GM19328 (cell line): ENCODE results near the gene ARFRP1.

Experiments
- ATAC-seq: cut with Tn5 transposase; IDR thresholded peaks from one replicate; pipeline ENCODE4 v1.9.1; 2021; ENCODE audit warnings: mild to moderate bottlenecking, moderate library complexity; ENCODE audit not compliant: unreplicated experiment

Gene ARFRP1, protein sequence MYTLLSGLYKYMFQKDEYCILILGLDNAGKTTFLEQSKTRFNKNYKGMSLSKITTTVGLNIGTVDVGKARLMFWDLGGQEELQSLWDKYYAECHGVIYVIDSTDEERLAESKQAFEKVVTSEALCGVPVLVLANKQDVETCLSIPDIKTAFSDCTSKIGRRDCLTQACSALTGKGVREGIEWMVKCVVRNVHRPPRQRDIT

GRCh38 chr20:63707558-63708300, at the start of gene ARFRP1, which contains the start of gene ZGPAT:
Gene ARFRP1 (minus strand): TSS chr20:63707976. CDS start chr20:63707091, 885 bp downstream.
Gene ZGPAT (plus strand): TSS chr20:63708039. CDS start chr20:63708581, 542 bp downstream.
- peak; percentile 68 for ATAC-seq

GRCh38 chr20:63756648-63756991, 48.8 kb upstream of the ARFRP1 start:
- no peak for ATAC-seq

DNA sequence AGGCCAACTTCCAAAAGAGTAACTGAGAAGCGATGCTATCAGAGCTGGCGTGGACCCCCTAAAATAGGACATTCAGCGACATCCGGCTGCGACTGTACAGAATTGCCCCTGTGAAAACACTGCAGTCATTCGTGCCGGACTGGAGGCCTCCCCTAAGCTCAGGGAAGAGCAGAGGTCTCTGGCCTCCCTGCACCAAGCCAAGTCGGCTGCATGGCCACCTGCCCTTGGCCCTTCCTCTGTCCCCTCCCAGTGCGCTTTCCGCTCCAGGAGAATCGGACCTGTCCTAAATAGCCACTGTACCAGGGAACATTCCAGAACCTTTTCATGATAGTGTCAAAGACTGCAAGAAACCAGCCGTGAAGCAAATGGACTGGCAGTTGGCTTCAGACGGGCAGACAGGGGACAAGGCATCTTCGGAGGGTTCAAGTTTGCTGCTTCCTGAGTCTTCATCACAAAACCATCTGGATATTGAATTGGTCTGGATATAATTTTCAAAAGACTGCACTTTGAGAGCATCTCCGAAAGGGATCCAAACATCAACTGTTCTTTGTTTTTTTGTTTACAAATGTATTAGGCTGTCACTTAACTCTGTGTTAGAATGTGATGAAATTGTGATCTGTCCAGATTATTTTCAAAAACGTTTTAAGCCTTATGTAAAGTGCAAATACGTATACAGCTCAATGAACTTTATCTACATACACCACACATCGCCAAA, 48.3 kb upstream of the ARFRP1 start:
- no peak for ATAC-seq

- ATAC-seq = no peak
Measured at GRCh38 chr20:63754008-63754407, 46.2 kb upstream of the ARFRP1 start.

DNA sequence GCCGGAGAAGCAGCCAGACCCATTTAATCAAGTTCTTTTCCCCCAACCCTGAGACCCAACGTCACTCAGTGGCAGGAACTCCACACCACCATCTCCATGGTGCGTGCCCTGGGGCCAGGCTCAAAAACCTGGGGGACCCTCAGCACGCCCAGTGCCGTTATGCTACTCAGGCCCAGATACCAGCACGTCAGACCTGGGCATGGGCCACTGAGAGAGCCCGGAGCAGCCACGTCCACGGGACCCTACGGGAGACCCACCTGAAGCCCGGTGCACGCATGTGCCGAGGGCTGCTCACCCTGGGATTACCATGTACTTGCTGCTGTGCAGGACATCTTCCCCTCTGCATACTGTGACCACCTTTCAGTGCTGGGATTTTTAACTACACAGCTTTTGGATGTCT, 45.6 kb upstream of the ARFRP1 start:
- ATAC-seq = no peak

- no peak for ATAC-seq
Measured at GRCh38 chr20:63752411-63753101, 44.8 kb upstream of the ARFRP1 start.

GRCh38 chr20:63751471-63752271, 43.9 kb upstream of the ARFRP1 start:
- no peak for ATAC-seq

- no peak for ATAC-seq
Measured at GRCh38 chr20:63750807-63751470, 43.2 kb upstream of the ARFRP1 start.

GRCh38 chr20:63749597-63750508, 42.1 kb upstream of the ARFRP1 start:
- no peak for ATAC-seq

GRCh38 chr20:63748934-63749270, 41.1 kb upstream of the ARFRP1 start:
- ATAC-seq = no peak

DNA sequence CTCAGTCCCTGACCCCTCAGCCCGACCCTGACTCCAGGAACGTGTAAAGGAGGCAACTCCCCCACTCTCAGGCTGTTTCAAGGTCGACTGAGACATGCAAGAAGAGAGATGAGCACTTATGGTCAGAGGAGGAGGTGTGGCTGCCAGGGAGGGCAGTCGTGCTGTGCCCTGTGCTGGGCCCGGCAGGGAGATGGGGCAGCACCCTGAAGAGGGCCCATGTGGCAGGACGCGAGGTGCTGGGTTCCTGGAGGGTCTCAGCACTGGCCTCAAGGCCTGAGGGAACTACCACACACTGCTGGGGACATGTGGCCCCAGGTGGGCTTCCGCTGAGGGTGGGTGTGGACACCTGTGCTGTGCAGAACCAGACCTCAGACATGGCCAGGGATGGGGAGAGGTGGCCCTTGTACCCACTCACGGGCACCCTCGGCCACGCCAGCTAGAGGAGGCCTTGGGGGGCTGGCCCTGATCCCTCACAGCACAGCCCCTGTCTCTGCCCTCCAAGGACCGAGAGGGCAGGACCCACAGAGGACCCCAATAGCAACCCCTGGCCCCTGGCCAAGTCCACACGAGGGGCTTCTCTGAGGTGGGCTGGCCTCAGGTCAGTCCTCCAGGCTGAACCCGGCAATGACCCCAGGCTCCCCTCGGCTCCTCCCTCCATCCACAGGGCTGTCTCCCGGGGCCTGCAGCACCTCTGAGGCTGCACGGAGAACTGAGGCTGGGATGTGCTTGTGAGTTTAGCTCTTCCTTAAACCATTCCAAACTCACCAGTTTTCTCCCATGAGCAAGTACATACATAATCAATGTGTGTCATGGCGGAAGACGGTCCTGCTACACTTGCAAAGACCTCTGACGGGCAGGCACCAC, 40.5 kb upstream of the ARFRP1 start:
- no peak for ATAC-seq

GRCh38 chr20:63747622-63748069, 39.9 kb upstream of the ARFRP1 start:
- ATAC-seq = no peak

- no peak for ATAC-seq
Measured at GRCh38 chr20:63746751-63747315, 39.1 kb upstream of the ARFRP1 start.

DNA sequence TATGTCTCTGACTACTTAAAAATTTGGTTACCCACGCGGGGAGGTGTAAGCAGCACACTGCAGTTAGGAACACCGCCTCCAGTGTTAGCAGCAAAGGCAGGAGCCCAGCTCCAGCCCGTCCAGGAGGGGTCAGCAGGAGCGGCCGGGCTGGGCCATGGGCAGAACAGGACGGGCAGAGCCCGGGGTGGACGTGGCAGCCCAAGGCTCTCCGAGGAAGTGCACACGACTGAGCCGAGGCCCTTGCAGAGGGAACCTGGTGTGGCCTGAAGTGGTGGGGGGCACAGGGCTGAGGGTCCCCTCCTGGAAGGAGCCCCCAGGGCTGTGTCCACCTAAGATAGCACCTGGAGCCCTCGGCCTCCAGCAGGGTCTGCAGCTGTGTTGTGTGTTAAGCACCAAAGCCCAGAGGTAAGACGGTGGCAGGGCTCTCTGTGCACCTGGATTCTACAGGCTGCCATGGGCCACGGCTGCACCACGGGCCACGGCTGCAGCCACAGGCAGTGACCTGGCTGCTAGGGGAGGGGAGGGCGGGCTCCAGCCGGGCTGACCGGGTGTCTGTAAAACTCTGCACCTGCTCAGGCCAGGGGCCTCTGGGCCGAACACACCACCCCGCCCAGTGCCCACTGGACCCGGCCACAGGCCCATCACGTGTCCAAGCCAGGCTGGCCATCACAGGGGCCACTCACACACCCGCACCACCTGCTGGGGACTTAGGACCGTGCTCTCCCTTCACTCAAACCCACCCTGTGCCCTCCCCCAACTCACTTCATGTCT, 38.4 kb upstream of the ARFRP1 start:
- ATAC-seq = no peak

GRCh38 chr20:63745424-63745805, 37.6 kb upstream of the ARFRP1 start:
- ATAC-seq = no peak

- no peak for ATAC-seq
Measured at GRCh38 chr20:63744574-63745423, 37.0 kb upstream of the ARFRP1 start.
